IPS-18c (cell line): ENCODE data around the gene CLK2.

ENCODE experiments used
- H3K4me3 ChIP-seq: 2 replicates; pipeline ENCODE4 v1.7.0; 2013; ENCODE audit warnings: low read depth, mild to moderate bottlenecking, low read length, moderate library complexity; ENCODE audit not compliant: insufficient read depth
- H3K9me3 ChIP-seq: one replicate; pipeline ENCODE4 v1.6.1; 2013; ENCODE audit warnings: mild to moderate bottlenecking, low read length, moderate library complexity; ENCODE audit not compliant: control insufficient read depth, insufficient read depth

Gene CLK2

GRCh38 chr1:155273343-155274245 is at the start of gene CLK2:
Gene CLK2, minus strand, starts transcription at chr1:155273504. Its CDS starts 2,527 bp downstream, at chr1:155270977.
- H3K9me3 ChIP-seq, result no peaks in the 10 kb centered on the region
- H3K4me3 ChIP-seq, result peak within 1 kb of the TSS; percentile 81

GRCh38 chr1:155322571-155322952 is 49.3 kb upstream of the CLK2 start:
- Histone ChIP-seq H3K4me3 (peak overlapping the region; percentile 99; the same call in 1 of the 2 replicates), H3K9me3 (no peaks in the 10 kb centered on the region)

GRCh38 chr1:155321639-155322503 is 48.6 kb upstream of the CLK2 start:
- Histone ChIP-seq H3K9me3 (no peaks in the 10 kb centered on the region), H3K4me3 (peak overlapping the region; percentile 99; the same call in 1 of the 2 replicates)

- H3K4me3 ChIP-seq, result peak within 1 kb of the TSS; percentile 99
Observed at GRCh38 chr1:155320661-155321617, 47.6 kb upstream of the CLK2 start, which contains the start of gene RUSC1. Gene RUSC1, plus strand, starts transcription at chr1:155320894. Its CDS starts 880 bp downstream, at chr1:155321774.

GRCh38 chr1:155320252-155320651 is 46.9 kb upstream of the CLK2 start:
- no peaks in the 10 kb centered on the region for H3K9me3 ChIP-seq
- peak overlapping the region; percentile 99 for H3K4me3 ChIP-seq

More at GRCh38 chr1:155320661-155321617, 47.6 kb upstream of the CLK2 start, which contains the start of gene RUSC1:
- H3K9me3 ChIP-seq, result no peaks in the 10 kb centered on the region

- Histone ChIP-seq H3K9me3 (no peaks in the 10 kb centered on the region), H3K4me3 (no peak overlapping the region)
Observed at GRCh38 chr1:155319536-155319935, 46.2 kb upstream of the CLK2 start.

- no peak overlapping the region for H3K4me3 ChIP-seq
- H3K9me3 ChIP-seq, result no peaks in the 10 kb centered on the region
Observed at GRCh38 chr1:155318082-155318481, 44.8 kb upstream of the CLK2 start.

- Histone ChIP-seq H3K9me3 (no peaks in the 10 kb centered on the region), H3K4me3 (no peak overlapping the region)
Observed at GRCh38 chr1:155316922-155317321, 43.6 kb upstream of the CLK2 start.

- Histone ChIP-seq H3K4me3 (no peak overlapping the region), H3K9me3 (no peaks in the 10 kb centered on the region)
Observed at GRCh38 chr1:155313261-155313660, 40.0 kb upstream of the CLK2 start.

- H3K9me3 ChIP-seq, result no peaks in the 10 kb centered on the region
- H3K4me3 ChIP-seq, result peak overlapping the region; percentile 99
Observed at GRCh38 chr1:155309423-155310021, 36.2 kb upstream of the CLK2 start.

- H3K4me3 ChIP-seq, result peak within 1 kb of the TSS; percentile 99
Observed at GRCh38 chr1:155308493-155309422, 35.5 kb upstream of the CLK2 start, which contains the start of gene FDPS. Gene FDPS, plus strand, starts transcription at chr1:155308866. Its CDS starts 924 bp downstream, at chr1:155309790.

GRCh38 chr1:155307247-155307740 is 34.0 kb upstream of the CLK2 start:
- H3K4me3 ChIP-seq, result no peak overlapping the region
- no peaks in the 10 kb centered on the region for H3K9me3 ChIP-seq

More at GRCh38 chr1:155308493-155309422, 35.5 kb upstream of the CLK2 start, which contains the start of gene FDPS:
- no peaks in the 10 kb centered on the region for H3K9me3 ChIP-seq

- H3K4me3 ChIP-seq, result no peak overlapping the region
- no peaks in the 10 kb centered on the region for H3K9me3 ChIP-seq
Observed at GRCh38 chr1:155305881-155306391, 32.6 kb upstream of the CLK2 start.

- Histone ChIP-seq H3K9me3 (no peaks in the 10 kb centered on the region), H3K4me3 (no peak overlapping the region)
Observed at GRCh38 chr1:155304558-155305063, 31.3 kb upstream of the CLK2 start.
